T-cell (primary cell): ENCODE measurements around the gene SMARCD1. TPM values are rescaled to one million over a fixed set of nuclear protein-coding genes. Genes with fewer than 3 reads are reported as not detected.
A peak's percentile ranks its signal among the peaks of the same experiment; 100 is the strongest.

Experiments used
- ATAC-seq, 4 experiments: fragments of 200-7000 bp in 3 of 4; fragments of 150-1000 bp in 1 of 4; cut with Tn5 transposase; replicated peaks in 1 of 4; 1 replicate in 3 of 4; 2 replicates in 1 of 4; pipeline ENCODE4 v1.10.0; 2021; ENCODE audit warnings: moderate library complexity in 3 of 4, mild to moderate bottlenecking in 2 of 4, moderate number of reproducible peaks in 1 of 4
- CTCF ChIA-PET, 2 donors: fragments of 300-600 bp; sonication (Branson Sonifier 250); formaldehyde crosslinking; loops; one replicate each; lab custom pipeline; 2022; ENCODE audit warnings: antibody characterized with exemption in 2 of 2; lab: Charles Lee
- POLR2A ChIA-PET, 2 donors: fragments of 300-600 bp; sonication (Branson Sonifier 250); formaldehyde crosslinking; loops; one replicate each; lab custom pipeline; 2022; ENCODE audit warnings: antibody characterized with exemption in 2 of 2; lab: Charles Lee
- DNase-seq, 35 experiments: peaks; one replicate each; pipeline versions ENCODE4 v3.0.0 to v3.0.0-alpha.2; 2013 to 2023
- H3K27ac ChIP-seq: one replicate; pipeline ENCODE4 v1.5.1; 2013; ENCODE audit warnings: low read length
- H3K27me3 ChIP-seq, 2 experiments: replicated peaks in 1 of 2; 1 replicate in 1 of 2; 2 replicates in 1 of 2; pipeline versions ENCODE4 v1.6.1 to v1.7.0; 2013; ENCODE audit warnings: low read length in 1 of 2, mixed read lengths in 1 of 2; ENCODE audit not compliant: control insufficient read depth in 2 of 2, insufficient read depth in 2 of 2; ENCODE audit errors: extremely low read depth in 1 of 2
- H3K36me3 ChIP-seq, 2 donors: 1 replicate in 1 of 2; 2 replicates in 1 of 2; pipeline versions ENCODE4 v1.6.1 to v1.7.0; 2013; ENCODE audit warnings: low read length in 1 of 2; ENCODE audit not compliant: control insufficient read depth in 2 of 2, insufficient read depth in 1 of 2; ENCODE audit errors: extremely low read depth in 1 of 2
- H3K4me1 ChIP-seq, 2 experiments: 1 replicate in 1 of 2; 2 replicates in 1 of 2; pipeline versions ENCODE4 v1.6.1 to v1.7.0; 2013; ENCODE audit warnings: low read length in 2 of 2, mixed read lengths in 1 of 2; ENCODE audit not compliant: insufficient read depth in 2 of 2, control insufficient read depth in 1 of 2; ENCODE audit errors: extremely low read depth in 1 of 2
- H3K4me3 ChIP-seq, 2 donors: 1 replicate in 1 of 2; 2 replicates in 1 of 2; pipeline versions ENCODE4 v1.5.1 to v1.7.0; 2013; ENCODE audit warnings: mild to moderate bottlenecking in 2 of 2, low read length in 1 of 2, moderate library complexity in 1 of 2; ENCODE audit not compliant: control insufficient read depth in 1 of 2; ENCODE audit errors: extremely low read depth in 1 of 2
- H3K9me3 ChIP-seq: 2 replicates; pipeline ENCODE4 v1.7.0; 2013
- H3K27ac Mint-ChIP-seq, 2 donors: one replicate each; pipeline ENCODE4 v1.8.0; 2020 to 2021; ENCODE audit warnings: mild to moderate bottlenecking in 2 of 2, mixed read lengths in 2 of 2
- H3K27me3 Mint-ChIP-seq, 2 donors: one replicate each; pipeline ENCODE4 v1.8.0; 2021 to 2022; ENCODE audit warnings: mixed read lengths in 2 of 2
- H3K36me3 Mint-ChIP-seq: one replicate; pipeline ENCODE4 v1.8.0; 2021; ENCODE audit warnings: mixed read lengths
- H3K4me1 Mint-ChIP-seq, 3 donors: one replicate each; pipeline ENCODE4 v1.8.0; 2020 to 2022; ENCODE audit warnings: mixed read lengths in 3 of 3, mild to moderate bottlenecking in 1 of 3
- H3K4me3 Mint-ChIP-seq, 3 donors: one replicate each; pipeline ENCODE4 v1.8.0; 2020 to 2022; ENCODE audit warnings: mild to moderate bottlenecking in 3 of 3, mixed read lengths in 3 of 3, moderate library complexity in 3 of 3
- H3K9me3 Mint-ChIP-seq, 3 donors: one replicate each; pipeline ENCODE4 v1.8.0; 2020 to 2022; ENCODE audit warnings: mixed read lengths in 3 of 3
- WGBS: methylation state at CpG from one replicate; pipeline ENCODE4 v1.1.5; 2013; ENCODE audit warnings: missing lambda C conversion rate; ENCODE audit not compliant: insufficient coverage; 5-methylcytosine and 5-hydroxymethylcytosine counted together
- total RNA-seq, 35 experiments: library from RNA in 6 of 35; stranded (reverse) in 6 of 35; fragments of 120-200 nt in 1 of 35; gene quantifications; one replicate each; pipeline versions ENCODE4 v1.2.1 to v1.2.4 and lab custom pipeline; 2013 to 2026

SMARCD1 gene
- total RNA-seq, 5 donors from 2014 or later (not counting 1 experiment from before 2014, with no cell fraction given) = 71.8 to 79.8 (median 78.8) TPM

DNA sequence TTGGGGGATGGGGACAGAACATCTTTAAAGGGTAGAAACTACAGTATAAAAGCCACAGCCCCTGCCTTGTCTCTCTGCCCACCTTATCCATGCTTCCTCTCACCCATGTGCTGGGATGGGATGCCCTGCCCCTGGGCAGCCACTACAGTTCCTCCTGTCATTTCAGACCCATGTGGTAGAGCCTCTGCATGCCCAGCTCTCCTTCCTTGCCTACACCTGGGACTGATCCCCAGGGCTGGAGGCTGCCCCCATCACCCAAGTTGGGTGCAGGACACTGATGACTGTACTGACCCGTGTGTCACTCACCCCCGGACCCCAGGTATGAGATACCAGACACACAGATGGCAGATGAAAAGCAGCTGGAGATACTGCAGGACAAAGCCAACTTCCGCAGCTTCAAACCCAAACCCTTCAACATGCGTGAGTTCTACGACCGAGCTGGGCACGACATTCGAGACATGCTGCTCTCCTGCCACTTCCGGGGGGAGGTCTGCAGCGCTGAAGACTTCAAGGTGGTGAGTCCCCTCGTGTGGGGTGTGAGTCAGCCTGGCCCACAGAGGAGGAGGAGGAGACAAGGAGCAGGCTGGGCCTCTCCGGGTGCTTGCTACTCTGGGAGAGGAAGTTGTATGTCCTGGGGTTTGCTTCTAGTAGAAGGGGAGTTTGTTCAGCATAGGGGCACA lies 25.6 kb upstream of the SMARCD1 start:
- Histone ChIP-seq H3K4me3 (no peak overlapping the region), H3K4me1 (peaks cover 29 to 48% of the 10 kb centered on the region in 2 experiments), H3K27me3 (peaks cover 3 to 70% of the 10 kb centered on the region in 2 experiments), H3K9me3 (no peaks in the 10 kb centered on the region), H3K27ac (no peak overlapping the region), H3K36me3 (no peaks in the 10 kb centered on the region)
- Mint-ChIP-seq H3K36me3 (no peaks in the 10 kb centered on the region), H3K27ac (peak overlapping the region; percentile 83 to 84), H3K4me1 (peaks cover 37 to 52% (median 49%) of the 10 kb centered on the region in 3 donors), H3K9me3 (no peaks in the 10 kb centered on the region), H3K27me3 (peaks cover 16 to 48% of the 10 kb centered on the region in 2 donors), H3K4me3 (peak overlapping the region; percentile 35 to 94 (median 67))
- ChIA-PET CTCF (interaction anchor here (0.5 to 1.7 kb wide), 3 partner anchors 11 to 93 kb away, joined by 3 to 5 read pairs (median 4); no protein-coding TSS in a partner anchor), POLR2A (interaction anchor here in 1 of 2 donors (1.0 kb wide), 1 partner anchor 336 kb away, joined by 4 read pairs; the partner anchor contains the start of gene FAM186A)
- ATAC-seq (peak; percentile 64 to 74 (median 66)), DNase-seq (peak in 24 of 35 experiments; percentile 12 to 66 (median 36))
- WGBS = 17% methylated on average over 10 of the region's 12 CpGs

DNA sequence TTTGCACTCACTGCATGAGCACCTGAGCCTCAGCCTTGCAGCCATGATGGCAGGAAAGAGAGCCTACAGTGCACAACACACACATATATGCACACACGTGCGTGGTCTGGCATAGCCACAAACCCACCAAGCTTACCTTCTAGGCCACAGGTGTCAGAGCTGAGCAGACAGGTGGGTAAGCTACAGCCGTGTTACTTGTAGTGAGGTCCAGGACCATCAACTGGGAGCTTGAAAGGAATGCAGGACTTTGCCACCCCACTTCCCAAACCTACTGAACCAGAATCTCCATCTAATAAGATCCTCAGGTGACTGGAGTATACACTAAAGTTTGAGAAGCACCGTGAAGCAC lies 25.0 kb upstream of the SMARCD1 start:
- no peaks in the 10 kb centered on the region for H3K36me3 ChIP-seq
- 100% methylated on average over 1 of the region's 4 CpGs for WGBS
- no peak for ATAC-seq
- peak overlapping the region; percentile 35 to 94 (median 67) for H3K4me3 Mint-ChIP-seq
- H3K4me3 ChIP-seq = no peak overlapping the region
- H3K4me1 Mint-ChIP-seq = peaks cover 37 to 52% (median 49%) of the 10 kb centered on the region in 3 donors
- H3K27me3 Mint-ChIP-seq = peaks cover 16 to 48% of the 10 kb centered on the region in 2 donors
- H3K27ac ChIP-seq = no peak overlapping the region
- CTCF ChIA-PET = interaction anchor here (0.9 to 1.7 kb wide), 2 partner anchors 10 to 15 kb away, joined by 4 read pairs; no protein-coding TSS in a partner anchor
- no peaks in the 10 kb centered on the region for H3K36me3 Mint-ChIP-seq
- POLR2A ChIA-PET = no interaction called here
- H3K9me3 ChIP-seq = no peaks in the 10 kb centered on the region
- H3K27me3 ChIP-seq = peaks cover 3 to 70% of the 10 kb centered on the region in 2 experiments
- peaks cover 29 to 48% of the 10 kb centered on the region in 2 experiments for H3K4me1 ChIP-seq
- no peaks in the 10 kb centered on the region for H3K9me3 Mint-ChIP-seq
- DNase-seq = peak in 1 of 35 experiments; percentile 13
- peak overlapping the region in 1 of 2 donors; percentile 84 for H3K27ac Mint-ChIP-seq

DNA sequence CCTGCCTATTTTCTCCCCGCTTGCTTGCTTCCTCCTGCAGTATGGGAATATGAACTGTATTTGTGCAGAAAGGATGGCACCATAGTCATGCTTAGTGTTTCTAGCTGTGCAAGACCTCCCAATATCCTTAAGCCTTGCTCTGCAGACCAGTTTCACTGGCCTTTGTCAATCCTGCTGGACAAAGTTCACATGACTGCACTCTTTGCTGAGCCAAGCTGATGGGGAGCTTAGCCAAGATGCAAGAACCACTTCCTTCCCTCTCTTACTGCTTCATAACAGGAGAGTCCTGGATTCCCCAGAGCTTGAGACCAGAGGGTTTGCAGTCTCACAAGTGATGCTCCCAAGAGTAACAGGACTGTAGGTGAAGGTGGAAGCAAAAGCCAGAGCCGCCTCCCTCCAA lies 24.0 kb upstream of the SMARCD1 start:
- H3K36me3 ChIP-seq = no peaks in the 10 kb centered on the region
- H3K4me1 ChIP-seq = peaks cover 29 to 42% of the 10 kb centered on the region in 2 experiments
- H3K9me3 ChIP-seq = no peaks in the 10 kb centered on the region
- H3K36me3 Mint-ChIP-seq = no peaks in the 10 kb centered on the region
- H3K27me3 ChIP-seq = peaks cover 3 to 64% of the 10 kb centered on the region in 2 experiments
- H3K4me1 Mint-ChIP-seq = peaks cover 30 to 44% (median 42%) of the 10 kb centered on the region in 3 donors
- no peak for ATAC-seq
- no peak overlapping the region for H3K27ac ChIP-seq
- peaks cover 10 to 42% of the 10 kb centered on the region in 2 donors for H3K27me3 Mint-ChIP-seq
- H3K4me3 ChIP-seq = no peak overlapping the region
- no peak for DNase-seq
- peak overlapping the region in 1 of 2 donors; percentile 7 for H3K27ac Mint-ChIP-seq
- no CpG with 5 or more reads among the region's 2 CpGs for WGBS
- CTCF ChIA-PET = no interaction called here
- H3K9me3 Mint-ChIP-seq = no peaks in the 10 kb centered on the region
- peak overlapping the region in 1 of 3 donors; percentile 10 for H3K4me3 Mint-ChIP-seq
- POLR2A ChIA-PET = no interaction called here

DNA sequence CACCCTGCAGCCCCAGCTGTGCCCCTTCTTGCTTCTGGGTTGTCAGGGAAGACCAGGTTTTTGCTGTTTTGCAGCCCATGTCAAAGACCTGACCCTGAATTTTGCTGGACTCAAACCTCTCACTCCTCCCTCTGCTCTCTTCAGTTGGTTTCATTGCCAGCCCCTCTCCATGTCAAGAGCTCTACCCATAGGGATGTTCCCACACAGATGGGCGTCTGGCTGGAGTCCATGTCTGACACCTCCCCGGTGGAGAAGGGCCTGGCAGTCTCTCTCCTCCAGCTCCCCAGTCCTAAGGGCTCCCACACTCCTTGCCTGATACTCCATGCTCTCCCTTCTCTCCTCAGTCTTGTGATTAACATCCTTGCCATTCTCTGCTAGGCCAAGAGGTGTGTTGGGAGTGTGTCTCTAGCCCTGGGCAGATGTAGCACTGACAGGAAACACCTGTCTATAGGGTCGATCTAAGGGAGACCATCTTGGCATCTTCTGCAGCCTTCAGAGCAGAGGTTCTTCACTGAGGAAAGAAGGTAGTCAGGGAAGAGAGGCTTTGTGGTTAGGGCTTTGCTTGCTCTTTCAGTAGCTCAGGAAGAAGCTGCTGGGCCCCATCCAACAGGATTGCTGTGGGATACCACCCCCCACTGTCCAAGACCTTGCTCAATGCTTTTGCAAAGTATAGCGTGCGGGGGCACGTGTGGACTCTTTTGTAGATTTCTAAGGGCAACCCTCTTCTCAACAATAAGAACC lies 23.0 kb upstream of the SMARCD1 start:
- Histone ChIP-seq H3K4me1 (peaks cover 23 to 32% of the 10 kb centered on the region in 2 experiments), H3K9me3 (no peaks in the 10 kb centered on the region), H3K4me3 (no peak overlapping the region), H3K27ac (no peak overlapping the region), H3K27me3 (peaks cover 0 to 55% of the 10 kb centered on the region in 2 experiments), H3K36me3 (no peaks in the 10 kb centered on the region)
- WGBS = 65% methylated on average over 3 of the region's 6 CpGs
- ATAC-seq (no peak), DNase-seq (no peak)
- Mint-ChIP-seq H3K36me3 (no peaks in the 10 kb centered on the region), H3K27ac (no peak overlapping the region), H3K4me1 (peaks cover 21 to 35% (median 33%) of the 10 kb centered on the region in 3 donors), H3K9me3 (no peaks in the 10 kb centered on the region), H3K27me3 (peaks cover 5 to 32% of the 10 kb centered on the region in 2 donors), H3K4me3 (no peak overlapping the region)
- CTCF ChIA-PET = interaction anchor here (0.6 to 1.2 kb wide), 3 partner anchors 8 to 95 kb away, joined by 3 read pairs; no protein-coding TSS in a partner anchor
- POLR2A ChIA-PET = no interaction called here

DNA sequence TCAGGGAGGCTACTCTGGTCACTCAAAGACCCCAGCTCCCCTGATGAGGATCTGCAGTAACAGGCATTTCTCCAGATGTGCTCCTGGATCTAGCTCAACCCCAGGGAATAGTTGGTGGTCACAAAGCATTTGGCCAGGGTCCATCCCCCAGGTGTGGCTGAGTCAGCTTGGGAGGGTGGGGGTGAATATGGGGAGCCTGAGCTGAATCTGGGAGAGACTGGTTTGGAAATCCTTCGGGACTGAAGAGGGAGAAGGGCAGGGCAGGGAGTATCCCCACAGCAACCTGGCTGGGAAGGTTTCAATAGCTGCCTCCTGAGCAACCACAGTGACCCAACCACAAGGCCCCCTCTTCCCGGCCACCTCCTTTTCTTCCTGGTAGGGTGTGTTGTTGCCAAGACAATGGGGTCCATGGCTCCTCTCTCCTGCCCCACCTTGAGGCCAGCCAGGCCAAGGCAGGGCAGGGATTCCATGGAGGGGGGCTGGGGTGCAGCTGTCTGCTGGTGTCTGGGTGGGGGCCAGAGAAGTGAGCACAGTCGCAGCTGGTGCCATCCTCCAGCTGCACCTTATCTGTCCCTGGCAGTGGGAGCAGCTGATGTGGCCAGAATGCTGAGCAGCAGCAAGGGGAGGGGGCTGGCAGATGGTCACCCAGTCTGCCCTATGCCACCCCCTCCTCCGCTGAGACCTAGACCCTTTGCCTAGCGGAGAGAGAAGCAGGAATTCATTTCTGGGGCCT lies 22.2 kb upstream of the SMARCD1 start:
- ChIA-PET CTCF (interaction anchor here in 1 of 2 donors (1.2 kb wide), 1 partner anchor 7 kb away, joined by 3 read pairs; no protein-coding TSS in a partner anchor), POLR2A (no interaction called here)
- H3K27me3 Mint-ChIP-seq = peaks cover 4 to 31% of the 10 kb centered on the region in 2 donors
- Histone ChIP-seq H3K9me3 (no peaks in the 10 kb centered on the region), H3K27ac (no peak overlapping the region), H3K4me3 (no peak overlapping the region), H3K27me3 (peaks cover 0 to 49% of the 10 kb centered on the region in 2 experiments), H3K36me3 (no peaks in the 10 kb centered on the region), H3K4me1 (peaks cover 23 to 28% of the 10 kb centered on the region in 2 experiments)
- H3K36me3 Mint-ChIP-seq = no peaks in the 10 kb centered on the region
- H3K9me3 Mint-ChIP-seq = no peaks in the 10 kb centered on the region
- WGBS = 57% methylated on average over 1 of the region's 5 CpGs
- ATAC-seq = no peak
- H3K27ac Mint-ChIP-seq = no peak overlapping the region
- peaks cover 20 to 32% (median 32%) of the 10 kb centered on the region in 3 donors for H3K4me1 Mint-ChIP-seq
- no peak for DNase-seq
- no peak overlapping the region for H3K4me3 Mint-ChIP-seq
